Stimulated activated CD4-positive, alpha-beta T cell treated with anti-CD3 and anti-CD28 coated beads, Interleukin-15, amount 100 ng/mL, for 1 hour (primary cell): ENCODE measurements around the gene KIF1A.

Experiments
- DNase-seq, 2 donors: peaks; one replicate each; pipeline ENCODE4 v3.0.0-alpha.2; 2020; ENCODE audit warnings: low read depth in 1 of 2, low spot score in 1 of 2

Gene KIF1A

GRCh38 chr2:240806006-240806405 is 14.0 kb downstream of the KIF1A start:
- no peak for DNase-seq

GRCh38 chr2:240803191-240803590 is 16.8 kb downstream of the KIF1A start:
- no peak for DNase-seq

- DNase-seq: no peak
These were observed 20.8 kb downstream of the KIF1A start for GRCh38 chr2:240799033-240799820.

GRCh38 chr2:240798327-240798905 is 21.6 kb downstream of the KIF1A start:
- DNase-seq: no peak

- DNase-seq: no peak
These were observed 22.1 kb downstream of the KIF1A start for GRCh38 chr2:240797914-240798313.

- no peak for DNase-seq
These were observed 22.5 kb downstream of the KIF1A start for GRCh38 chr2:240797500-240797895.

GRCh38 chr2:240796543-240797499 is 23.2 kb downstream of the KIF1A start:
- no peak for DNase-seq

- DNase-seq: no peak
These were observed 24.0 kb downstream of the KIF1A start for GRCh38 chr2:240795916-240796510.

GRCh38 chr2:240795454-240795853 is 24.6 kb downstream of the KIF1A start:
- no peak for DNase-seq

- no peak for DNase-seq
These were observed 25.8 kb downstream of the KIF1A start for GRCh38 chr2:240794178-240794721.

GRCh38 chr2:240793313-240794177 is 26.5 kb downstream of the KIF1A start:
- DNase-seq: no peak

GRCh38 chr2:240792629-240793312 is 27.2 kb downstream of the KIF1A start:
- DNase-seq: no peak

GRCh38 chr2:240791821-240792628 is 28.0 kb downstream of the KIF1A start:
- DNase-seq: no peak

- DNase-seq: no peak
These were observed 28.7 kb downstream of the KIF1A start for GRCh38 chr2:240791221-240791800.

- no peak for DNase-seq
These were observed 29.4 kb downstream of the KIF1A start for GRCh38 chr2:240790370-240791220.

- no peak for DNase-seq
These were observed 30.3 kb downstream of the KIF1A start for GRCh38 chr2:240789501-240790369.
